Caco-2 (cell line): ENCODE results near the gene OR5K4. TPM values are rescaled to one million over a fixed set of nuclear protein-coding genes. Genes with fewer than 3 reads are reported as not detected.

Source experiments
- BruUV-seq: library from RNA; stranded (reverse); fragments of 400-500 nt; replicated peaks from 2 replicates; lab custom pipeline; 2021; lab: Mats Ljungman, UMichigan
- CTCF ChIA-PET: fragments of 300-600 bp; sonication (Branson Sonifier 250); formaldehyde crosslinking; loops from one replicate; lab custom pipeline; 2022; ENCODE audit warnings: antibody characterized with exemption; lab: Charles Lee
- POLR2A ChIA-PET: fragments of 300-600 bp; sonication (Branson Sonifier 250); formaldehyde crosslinking; loops from one replicate; lab custom pipeline; 2022; ENCODE audit warnings: antibody characterized with exemption; lab: Charles Lee
- DNase-seq, 2 experiments: peaks; one replicate each; pipeline versions ENCODE4 v3.0.0 to v3.0.0-alpha.2; 2020 to 2022
- H3K27me3 ChIP-seq: replicated peaks from 2 replicates; pipeline ENCODE4 v1.6.0; 2011; ENCODE audit warnings: low read length; ENCODE audit not compliant: control insufficient read depth, insufficient read depth
- H3K36me3 ChIP-seq: 2 replicates; pipeline ENCODE4 v1.5.1; 2011; ENCODE audit warnings: low read length; ENCODE audit not compliant: control insufficient read depth, insufficient read depth
- H3K4me1 ChIP-seq: fragments of 250-450 bp; sonication (Bioruptor Pico); 2 replicates; pipeline ENCODE4 v1.5.1; 2020; ENCODE audit warnings: mild to moderate bottlenecking
- H3K4me3 ChIP-seq: 2 replicates; pipeline ENCODE4 v1.5.1; 2011; ENCODE audit warnings: low read depth, mild to moderate bottlenecking, control low read depth, low read length
- H3K9me3 ChIP-seq: fragments of 250-450 bp; sonication (Bioruptor Pico); 2 replicates; pipeline ENCODE4 v1.5.1; 2020; ENCODE audit warnings: mild to moderate bottlenecking, moderate library complexity
- H3K27ac Mint-ChIP-seq: one replicate; pipeline ENCODE4 v1.8.0; 2022; ENCODE audit warnings: mixed read lengths; ENCODE audit not compliant: unreplicated experiment
- H3K27me3 Mint-ChIP-seq: one replicate; pipeline ENCODE4 v1.8.0; 2022; ENCODE audit warnings: mixed read lengths; ENCODE audit not compliant: insufficient read depth, unreplicated experiment
- H3K36me3 Mint-ChIP-seq: one replicate; pipeline ENCODE4 v1.8.0; 2022; ENCODE audit warnings: mild to moderate bottlenecking, mixed read lengths; ENCODE audit not compliant: insufficient read depth, unreplicated experiment
- H3K4me1 Mint-ChIP-seq: one replicate; pipeline ENCODE4 v1.8.0; 2022; ENCODE audit warnings: low read depth, mixed read lengths; ENCODE audit not compliant: unreplicated experiment
- H3K4me3 Mint-ChIP-seq: one replicate; pipeline ENCODE4 v1.8.0; 2022; ENCODE audit warnings: mild to moderate bottlenecking, moderate library complexity, mixed read lengths; ENCODE audit not compliant: unreplicated experiment
- H3K9me3 Mint-ChIP-seq: one replicate; pipeline ENCODE4 v1.8.0; 2022; ENCODE audit warnings: mixed read lengths; ENCODE audit not compliant: unreplicated experiment
- CTCF ChIP-seq, 2 experiments: fragments of 200-600 bp in 1 of 2; IDR thresholded peaks; 1 replicate in 1 of 2; 2 replicates in 1 of 2; pipeline versions ENCODE4 v1.5.1 to v1.8.0; 2011 to 2022; ENCODE audit warnings: antibody characterized with exemption in 1 of 2, control low read depth in 1 of 2, inconsistent platforms in 1 of 2, low read depth in 1 of 2, low read length in 1 of 2, mild to moderate bottlenecking in 1 of 2, moderate library complexity in 1 of 2; ENCODE audit not compliant: insufficient read depth in 1 of 2, severe bottlenecking in 1 of 2, unreplicated experiment in 1 of 2
- intact Hi-C: fragments of 100-400 bp; cut with micrococcal nuclease; formaldehyde crosslinking; loops from one replicate; pipeline ENCODE4 v1.10.0; 2022; ENCODE audit not compliant: unreplicated experiment
- total RNA-seq: library from RNA; stranded (reverse); gene quantifications from 2 replicates; pipeline ENCODE4 v1.2.3, GENCODE V29; 2022

The OR5K4 gene
- total RNA-seq, 1 experiment from 2014 or later = not detected

DNA sequence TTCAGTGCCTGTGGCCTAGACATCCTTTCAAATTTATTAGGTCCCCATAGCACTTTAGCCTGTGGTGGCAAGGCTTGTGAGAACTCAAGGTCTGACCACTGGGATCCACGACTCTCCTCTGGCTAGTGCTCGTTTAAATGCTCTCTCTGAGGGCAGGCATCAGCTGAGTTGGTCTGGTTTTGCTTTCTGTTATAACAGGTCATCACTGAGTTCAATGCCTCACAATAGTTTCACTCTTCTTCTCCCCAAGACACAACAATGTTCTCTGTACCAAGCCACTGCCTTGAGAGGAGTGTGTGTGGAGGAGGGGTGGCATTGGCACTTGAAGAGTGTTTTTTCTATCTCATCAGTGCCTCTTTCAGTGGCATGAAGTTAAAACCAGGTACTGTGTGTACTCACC, 7.6 kb downstream of the OR5K4 start:
- H3K9me3 ChIP-seq = peaks cover 8% of the 10 kb centered on the region
- H3K36me3 ChIP-seq = no peaks in the 10 kb centered on the region
- no peak for TF ChIP-seq CTCF (IDR thresholded peaks at IDR 0.05; ENCODE audit: insufficient read depth in 1 of 2, low read depth in 1 of 2, low read length in 1 of 2, severe bottlenecking in 1 of 2, unreplicated experiment in 1 of 2)
- intact Hi-C loops = no loop called here
- BruUV-seq = no TSS peak
- CTCF ChIA-PET = no interaction called here
- Mint-ChIP-seq H3K27ac (no peak overlapping the region), H3K4me3 (no peak overlapping the region), H3K9me3 (peaks cover 15% of the 10 kb centered on the region), H3K36me3 (no peaks in the 10 kb centered on the region), H3K4me1 (no peaks in the 10 kb centered on the region), H3K27me3 (peaks cover 9% of the 10 kb centered on the region)
- no peak for DNase-seq
- no peak overlapping the region for H3K4me3 ChIP-seq
- POLR2A ChIA-PET = no interaction called here
- H3K27me3 ChIP-seq = no peaks in the 10 kb centered on the region
- H3K4me1 ChIP-seq = no peaks in the 10 kb centered on the region

- POLR2A ChIA-PET = no interaction called here
- H3K4me3 ChIP-seq = no peak overlapping the region
- Mint-ChIP-seq H3K27ac (no peak overlapping the region), H3K9me3 (no peaks in the 10 kb centered on the region), H3K27me3 (peaks cover 11% of the 10 kb centered on the region), H3K4me1 (no peaks in the 10 kb centered on the region), H3K36me3 (no peaks in the 10 kb centered on the region), H3K4me3 (no peak overlapping the region)
- CTCF ChIA-PET = no interaction called here
- intact Hi-C loops = no loop called here
- H3K36me3 ChIP-seq = no peaks in the 10 kb centered on the region
- no TSS peak for BruUV-seq
- H3K9me3 ChIP-seq = no peaks in the 10 kb centered on the region
- H3K27me3 ChIP-seq = no peaks in the 10 kb centered on the region
- TF ChIP-seq CTCF (IDR thresholded peaks at IDR 0.05; ENCODE audit: insufficient read depth in 1 of 2, low read depth in 1 of 2, low read length in 1 of 2, severe bottlenecking in 1 of 2, unreplicated experiment in 1 of 2) = no peak
- no peak for DNase-seq
- no peaks in the 10 kb centered on the region for H3K4me1 ChIP-seq
Observed at GRCh38 chr3:98367464-98368246, 14.0 kb downstream of the OR5K4 start.

- intact Hi-C loops = no loop called here
- H3K9me3 Mint-ChIP-seq = no peaks in the 10 kb centered on the region
- H3K27me3 Mint-ChIP-seq = peaks cover 11% of the 10 kb centered on the region
- Histone ChIP-seq H3K4me1 (no peaks in the 10 kb centered on the region), H3K4me3 (no peak overlapping the region), H3K9me3 (no peaks in the 10 kb centered on the region), H3K27me3 (no peaks in the 10 kb centered on the region), H3K36me3 (no peaks in the 10 kb centered on the region)
- no peaks in the 10 kb centered on the region for H3K4me1 Mint-ChIP-seq
- DNase-seq = no peak
- CTCF ChIA-PET = no interaction called here
- H3K4me3 Mint-ChIP-seq = no peak overlapping the region
- H3K36me3 Mint-ChIP-seq = no peaks in the 10 kb centered on the region
- TF ChIP-seq CTCF (IDR thresholded peaks at IDR 0.05; ENCODE audit: insufficient read depth in 1 of 2, low read depth in 1 of 2, low read length in 1 of 2, severe bottlenecking in 1 of 2, unreplicated experiment in 1 of 2) = no peak
- no TSS peak for BruUV-seq
- H3K27ac Mint-ChIP-seq = no peak overlapping the region
- POLR2A ChIA-PET = no interaction called here
Observed at GRCh38 chr3:98371186-98371585, 17.5 kb downstream of the OR5K4 start.
